BE2C (cell line): ENCODE measurements around the gene FOXE3.

Experiments
- DNase-seq: peaks from one replicate; pipeline ENCODE4 v3.0.0-alpha.2; 2020
- H3K27me3 ChIP-seq: fragments of 250-450 bp; sonication (Bioruptor Pico); 2 replicates; pipeline ENCODE4 v1.5.1; 2020; ENCODE audit warnings: mild to moderate bottlenecking
- H3K36me3 ChIP-seq: fragments of 250-450 bp; sonication (Bioruptor Pico); 2 replicates; pipeline ENCODE4 v1.5.1; 2020; ENCODE audit warnings: mild to moderate bottlenecking
- H3K4me1 ChIP-seq: fragments of 250-450 bp; sonication (Bioruptor Pico); 2 replicates; pipeline ENCODE4 v1.5.1; 2020
- H3K4me3 ChIP-seq: 2 replicates; pipeline ENCODE4 v1.5.1; 2011; ENCODE audit warnings: low read depth, low read length
- H3K9me3 ChIP-seq: fragments of 250-450 bp; sonication (Bioruptor Pico); 2 replicates; pipeline ENCODE4 v1.5.1; 2020
- TF ChIP-seq, protein P1 (sequence below): IDR thresholded peaks from 2 replicates; pipeline ENCODE4 v1.5.1; 2012; ENCODE audit warnings: mild to moderate bottlenecking, low read depth, low read length

FOXE3 gene

DNA sequence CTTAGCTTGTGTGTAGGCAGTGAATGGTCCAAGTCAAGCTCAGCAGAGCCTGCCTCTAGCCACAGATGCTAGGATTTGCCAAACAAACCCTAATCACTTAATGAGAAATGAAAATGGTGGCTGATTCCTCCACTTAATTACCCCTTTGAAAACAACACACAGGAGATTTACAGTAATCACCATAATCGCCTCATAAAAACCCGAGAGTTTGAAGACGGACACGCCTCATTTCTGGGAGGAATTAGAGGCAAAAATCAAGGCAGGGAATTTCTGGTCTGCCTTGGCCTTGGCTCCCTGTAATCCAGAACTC, 16.3 kb upstream of the FOXE3 start:
- Histone ChIP-seq H3K4me1 (no peaks in the 10 kb centered on the region), H3K36me3 (no peaks in the 10 kb centered on the region)
- no peak for DNase-seq

DNA sequence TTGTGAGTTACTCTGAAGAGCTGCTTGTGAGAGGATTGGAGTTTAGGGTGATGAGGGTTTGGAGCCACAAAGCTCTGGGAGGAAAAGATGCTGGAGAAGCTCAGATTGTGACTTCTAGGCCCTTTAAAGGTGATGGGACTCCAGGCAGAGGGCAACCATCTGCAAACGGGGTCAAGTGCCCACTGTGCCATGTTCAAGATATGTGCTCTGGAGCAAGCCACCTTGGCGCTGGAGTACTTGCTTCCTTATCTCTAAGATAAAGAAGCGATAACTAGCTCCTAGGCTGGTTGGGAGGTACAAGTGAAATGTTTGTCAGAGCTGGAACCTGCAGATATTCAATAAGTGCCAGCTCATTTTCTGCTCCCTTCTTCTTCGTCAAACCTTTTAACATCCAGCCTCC, 14.3 kb upstream of the FOXE3 start:
- TF ChIP-seq, protein P1, sequence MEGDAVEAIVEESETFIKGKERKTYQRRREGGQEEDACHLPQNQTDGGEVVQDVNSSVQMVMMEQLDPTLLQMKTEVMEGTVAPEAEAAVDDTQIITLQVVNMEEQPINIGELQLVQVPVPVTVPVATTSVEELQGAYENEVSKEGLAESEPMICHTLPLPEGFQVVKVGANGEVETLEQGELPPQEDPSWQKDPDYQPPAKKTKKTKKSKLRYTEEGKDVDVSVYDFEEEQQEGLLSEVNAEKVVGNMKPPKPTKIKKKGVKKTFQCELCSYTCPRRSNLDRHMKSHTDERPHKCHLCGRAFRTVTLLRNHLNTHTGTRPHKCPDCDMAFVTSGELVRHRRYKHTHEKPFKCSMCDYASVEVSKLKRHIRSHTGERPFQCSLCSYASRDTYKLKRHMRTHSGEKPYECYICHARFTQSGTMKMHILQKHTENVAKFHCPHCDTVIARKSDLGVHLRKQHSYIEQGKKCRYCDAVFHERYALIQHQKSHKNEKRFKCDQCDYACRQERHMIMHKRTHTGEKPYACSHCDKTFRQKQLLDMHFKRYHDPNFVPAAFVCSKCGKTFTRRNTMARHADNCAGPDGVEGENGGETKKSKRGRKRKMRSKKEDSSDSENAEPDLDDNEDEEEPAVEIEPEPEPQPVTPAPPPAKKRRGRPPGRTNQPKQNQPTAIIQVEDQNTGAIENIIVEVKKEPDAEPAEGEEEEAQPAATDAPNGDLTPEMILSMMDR: no peak
- DNase-seq: no peak
- H3K36me3 ChIP-seq: no peaks in the 10 kb centered on the region
- H3K9me3 ChIP-seq: no peaks in the 10 kb centered on the region
- no peak overlapping the region for H3K4me3 ChIP-seq
- H3K27me3 ChIP-seq: no peaks in the 10 kb centered on the region
- H3K4me1 ChIP-seq: no peaks in the 10 kb centered on the region

More for the DNA sequence above, 16.3 kb upstream of the FOXE3 start:
- TF ChIP-seq, protein P1: no peak
- Histone ChIP-seq H3K4me3 (no peak overlapping the region), H3K9me3 (no peaks in the 10 kb centered on the region), H3K27me3 (no peaks in the 10 kb centered on the region)

DNA sequence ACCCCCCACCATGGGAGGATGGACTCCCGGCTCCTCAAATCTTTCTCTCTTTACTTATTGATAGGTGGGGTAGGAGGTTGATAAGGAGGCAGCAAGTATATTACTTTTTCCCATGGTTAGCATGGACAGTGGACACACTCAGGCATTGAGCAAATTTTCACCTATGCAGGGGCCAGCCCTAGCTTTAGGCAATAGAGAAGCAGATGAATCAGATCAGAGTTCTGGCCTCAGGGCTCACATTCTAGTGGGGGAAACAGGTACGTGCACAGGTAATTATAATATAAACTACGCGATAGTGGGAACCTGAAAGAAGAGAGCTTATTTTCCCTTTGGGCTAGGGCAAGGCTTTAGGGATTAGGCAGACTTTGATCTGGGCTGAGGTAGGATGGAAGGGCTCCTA, 13.5 kb upstream of the FOXE3 start:
- TF ChIP-seq, protein P1: no peak

DNA sequence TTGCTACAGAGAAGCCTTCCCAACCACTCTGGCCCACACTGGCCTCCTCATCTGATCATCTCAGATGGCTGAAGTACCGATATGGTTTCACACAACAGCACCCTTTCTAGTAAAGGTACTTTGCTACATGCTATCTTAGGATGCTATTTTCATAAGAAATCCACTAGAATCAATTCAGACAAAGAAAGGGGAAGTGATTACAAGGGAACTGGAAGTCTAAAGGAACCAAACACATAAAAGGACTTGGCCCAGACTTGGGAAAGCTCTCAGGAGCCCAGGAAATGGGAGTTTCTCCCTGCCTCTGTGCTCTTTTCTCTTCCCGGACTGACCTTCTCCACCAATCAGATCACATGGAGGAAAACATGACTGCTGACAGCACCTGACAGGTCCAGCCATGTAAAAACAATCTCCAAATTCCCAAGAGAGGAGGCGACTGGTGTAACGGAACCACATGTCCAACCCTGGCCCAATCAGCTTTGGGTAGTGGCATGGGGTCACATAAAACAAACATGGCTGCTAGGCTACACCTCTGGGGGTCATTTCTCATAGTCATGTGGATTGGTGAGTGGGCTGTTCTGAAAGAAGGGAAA, 12.7 kb upstream of the FOXE3 start:
- H3K4me1 ChIP-seq: no peaks in the 10 kb centered on the region
- TF ChIP-seq, protein P1: no peak
- no peaks in the 10 kb centered on the region for H3K9me3 ChIP-seq
- no peak overlapping the region for H3K4me3 ChIP-seq
- no peaks in the 10 kb centered on the region for H3K36me3 ChIP-seq
- no peaks in the 10 kb centered on the region for H3K27me3 ChIP-seq
- no peak for DNase-seq

More for the DNA sequence above, 13.5 kb upstream of the FOXE3 start:
- no peaks in the 10 kb centered on the region for H3K9me3 ChIP-seq
- no peak for DNase-seq
- H3K4me3 ChIP-seq: no peak overlapping the region
- no peaks in the 10 kb centered on the region for H3K27me3 ChIP-seq
- no peaks in the 10 kb centered on the region for H3K36me3 ChIP-seq
- no peaks in the 10 kb centered on the region for H3K4me1 ChIP-seq

DNA sequence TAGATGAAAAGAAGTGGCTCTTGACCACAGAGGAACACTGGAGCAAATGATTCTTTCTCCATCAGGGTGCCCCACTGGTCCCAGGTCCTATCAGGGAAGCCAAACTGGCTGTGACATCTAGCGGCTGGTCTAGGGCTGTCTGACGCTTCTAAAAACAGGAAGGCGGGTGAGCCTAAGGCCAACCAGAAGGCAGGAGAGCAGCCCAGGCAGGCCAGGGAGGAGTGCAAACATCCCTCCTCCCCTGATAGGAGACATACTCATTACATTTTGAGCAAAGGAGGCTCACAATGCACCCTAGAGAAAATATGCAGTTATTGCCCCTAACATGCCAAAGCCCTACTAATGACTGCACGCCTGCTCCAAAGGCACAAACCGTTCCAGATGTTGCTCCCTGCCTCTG, 10.4 kb upstream of the FOXE3 start:
- DNase-seq: no peak
- H3K4me3 ChIP-seq: no peak overlapping the region
- H3K9me3 ChIP-seq: no peaks in the 10 kb centered on the region
- TF ChIP-seq, protein P1: no peak
- H3K4me1 ChIP-seq: no peaks in the 10 kb centered on the region
- H3K36me3 ChIP-seq: no peaks in the 10 kb centered on the region
- no peaks in the 10 kb centered on the region for H3K27me3 ChIP-seq

DNA sequence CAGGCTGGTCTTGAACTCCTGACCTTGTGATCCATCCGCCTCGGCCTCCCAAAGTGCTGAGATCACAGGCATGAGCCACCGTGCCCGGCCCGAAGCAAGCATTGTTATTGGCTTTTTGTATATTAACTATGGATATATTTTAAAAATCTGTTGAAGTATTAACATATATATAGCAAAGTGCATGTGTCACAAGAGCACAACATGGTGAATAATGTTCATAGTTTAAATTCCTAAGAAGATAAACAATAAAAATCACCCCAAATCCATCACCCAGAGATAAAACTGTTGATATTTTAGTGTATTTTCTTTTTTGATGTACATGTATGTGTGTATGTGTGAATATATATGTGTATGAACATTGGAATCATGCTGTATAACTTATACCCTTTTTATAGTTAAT, 9.1 kb upstream of the FOXE3 start:
- DNase-seq: no peak
- TF ChIP-seq, protein P1: no peak
- Histone ChIP-seq H3K36me3 (no peaks in the 10 kb centered on the region), H3K27me3 (no peaks in the 10 kb centered on the region), H3K4me1 (no peaks in the 10 kb centered on the region), H3K4me3 (no peak overlapping the region), H3K9me3 (no peaks in the 10 kb centered on the region)
